ENCODE data around the gene CEBPE.

The CEBPE gene

GRCh38 chr14:23148591-23149249 is 29.7 kb upstream of the CEBPE start:
- H3K4me1 ChIP-seq (ENCODE audit: insufficient read depth, low read length, poor library complexity, severe bottlenecking), result no peaks in the 10 kb centered on the region
- H3K4me3 ChIP-seq (ENCODE audit: low read length, poor library complexity, severe bottlenecking), result no peak overlapping the region
- no peaks in the 10 kb centered on the region for H3K79me2 ChIP-seq (ENCODE audit: insufficient read depth, low read length)
- H3K4me2 ChIP-seq (ENCODE audit: low read depth, low read length, poor library complexity, severe bottlenecking), result no peak overlapping the region
- no peak overlapping the region for H2AFZ ChIP-seq (ENCODE audit: low read length)
- H3K27me3 ChIP-seq (ENCODE audit: insufficient read depth, low read length, poor library complexity, severe bottlenecking), result peaks cover 8% of the 10 kb centered on the region
- H3K9me2 ChIP-seq (replicated peaks; ENCODE audit: low read depth, low read length), result no peaks in the 10 kb centered on the region
- no peaks in the 10 kb centered on the region for H3K36me3 ChIP-seq (ENCODE audit: insufficient read depth, low read length)
- H3K9me3 ChIP-seq (ENCODE audit: insufficient read depth, low read depth, low read length), result no peaks in the 10 kb centered on the region
- H3F3A ChIP-seq (ENCODE audit: low read depth), result no peaks in the 10 kb centered on the region
- H4K20me1 ChIP-seq (ENCODE audit: insufficient read depth, low read length, poor library complexity, severe bottlenecking), result no peaks in the 10 kb centered on the region
- TF ChIP-seq EZH2phosphoT487 (IDR thresholded peaks at IDR 0.05; ENCODE audit: borderline replicate concordance) (no peak), CTCF (conservative IDR thresholded peaks at IDR 0.05; ENCODE audit: low read length) (no peak)
- no peak overlapping the region for H3K9ac ChIP-seq (ENCODE audit: low read depth, low read length, poor library complexity, severe bottlenecking)

- no peak for TF ChIP-seq EZH2phosphoT487 (IDR thresholded peaks at IDR 0.05; ENCODE audit: borderline replicate concordance)
- TF ChIP-seq CTCF (conservative IDR thresholded peaks at IDR 0.05; ENCODE audit: low read length), result no peak
- H3F3A ChIP-seq (ENCODE audit: low read depth), result no peaks in the 10 kb centered on the region
- no peak overlapping the region for H3K4me3 ChIP-seq (ENCODE audit: low read length, poor library complexity, severe bottlenecking)
- no peak overlapping the region for H3K4me2 ChIP-seq (ENCODE audit: low read depth, low read length, poor library complexity, severe bottlenecking)
- no peak overlapping the region for H3K9ac ChIP-seq (ENCODE audit: low read depth, low read length, poor library complexity, severe bottlenecking)
- no peak overlapping the region for H2AFZ ChIP-seq (ENCODE audit: low read length)
- H3K9me2 ChIP-seq (replicated peaks; ENCODE audit: low read depth, low read length), result no peaks in the 10 kb centered on the region
- no peaks in the 10 kb centered on the region for H3K79me2 ChIP-seq (ENCODE audit: insufficient read depth, low read length)
- no peaks in the 10 kb centered on the region for H3K4me1 ChIP-seq (ENCODE audit: insufficient read depth, low read length, poor library complexity, severe bottlenecking)
- no peaks in the 10 kb centered on the region for H3K36me3 ChIP-seq (ENCODE audit: insufficient read depth, low read length)
- H4K20me1 ChIP-seq (ENCODE audit: insufficient read depth, low read length, poor library complexity, severe bottlenecking), result no peaks in the 10 kb centered on the region
- H3K27me3 ChIP-seq (ENCODE audit: insufficient read depth, low read length, poor library complexity, severe bottlenecking), result no peaks in the 10 kb centered on the region
- no peaks in the 10 kb centered on the region for H3K9me3 ChIP-seq (ENCODE audit: insufficient read depth, low read depth, low read length)
These were observed 28.6 kb upstream of the CEBPE start for GRCh38 chr14:23147676-23148075.

- no peaks in the 10 kb centered on the region for H3K9me2 ChIP-seq (replicated peaks; ENCODE audit: low read depth, low read length)
- H3K4me1 ChIP-seq (ENCODE audit: insufficient read depth, low read length, poor library complexity, severe bottlenecking), result no peaks in the 10 kb centered on the region
- no peaks in the 10 kb centered on the region for H3K36me3 ChIP-seq (ENCODE audit: insufficient read depth, low read length)
- H4K20me1 ChIP-seq (ENCODE audit: insufficient read depth, low read length, poor library complexity, severe bottlenecking), result no peaks in the 10 kb centered on the region
- H3K79me2 ChIP-seq (ENCODE audit: insufficient read depth, low read length), result no peaks in the 10 kb centered on the region
- no peak overlapping the region for H3K9ac ChIP-seq (ENCODE audit: low read depth, low read length, poor library complexity, severe bottlenecking)
- no peak overlapping the region for H3K4me3 ChIP-seq (ENCODE audit: low read length, poor library complexity, severe bottlenecking)
- no peak overlapping the region for H2AFZ ChIP-seq (ENCODE audit: low read length)
- no peaks in the 10 kb centered on the region for H3K27me3 ChIP-seq (ENCODE audit: insufficient read depth, low read length, poor library complexity, severe bottlenecking)
- H3K4me2 ChIP-seq (ENCODE audit: low read depth, low read length, poor library complexity, severe bottlenecking), result no peak overlapping the region
- TF ChIP-seq EZH2phosphoT487 (IDR thresholded peaks at IDR 0.05; ENCODE audit: borderline replicate concordance) (no peak), CTCF (conservative IDR thresholded peaks at IDR 0.05; ENCODE audit: low read length) (no peak)
- H3F3A ChIP-seq (ENCODE audit: low read depth), result no peaks in the 10 kb centered on the region
- H3K9me3 ChIP-seq (ENCODE audit: insufficient read depth, low read depth, low read length), result no peaks in the 10 kb centered on the region
These were observed 27.9 kb upstream of the CEBPE start for GRCh38 chr14:23146980-23147379.

All from Loucy (cell line).